Lower lobe of right lung (tissue), 2 donors: ENCODE data around the gene EDA. TPM values are rescaled to one million over a fixed set of nuclear protein-coding genes. Genes with fewer than 3 reads are reported as not detected.

Experiments
- ATAC-seq, 2 donors: fragments of 200-7000 bp; cut with Tn5 transposase; one replicate each; pipeline ENCODE4 v1.9.1; 2020 to 2022; ENCODE audit warnings: mild to moderate bottlenecking in 2 of 2, moderate library complexity in 2 of 2
- DNase-seq: peaks from one replicate; pipeline ENCODE4 v3.0.0-alpha.2; 2020
- H3K27ac ChIP-seq: fragments of 200-600 bp; one replicate; pipeline ENCODE4 v1.8.0; 2022
- H3K27me3 ChIP-seq: fragments of 200-600 bp; one replicate; pipeline ENCODE4 v1.8.0; 2022; ENCODE audit warnings: low read depth
- H3K36me3 ChIP-seq: fragments of 200-600 bp; one replicate; pipeline ENCODE4 v1.8.0; 2022; ENCODE audit warnings: mild to moderate bottlenecking
- H3K4me1 ChIP-seq: fragments of 200-600 bp; one replicate; pipeline ENCODE4 v1.8.0; 2022
- H3K4me3 ChIP-seq: fragments of 200-600 bp; one replicate; pipeline ENCODE4 v1.8.0; 2022; ENCODE audit warnings: mild to moderate bottlenecking
- H3K9me3 ChIP-seq: fragments of 200-600 bp; one replicate; pipeline ENCODE4 v1.8.0; 2022
- intact Hi-C: fragments of 100-400 bp; cut with DNase I; formaldehyde crosslinking; loops from one replicate; pipeline ENCODE4 v1.11.0; 2022
- total RNA-seq: library from RNA; stranded (reverse); fragmentation: NEBNext Ultra II Directional; extraction: Animal tissue kit (Norgen Biotek cat#: 25700); gene quantifications from one replicate; pipeline ENCODE4 v1.2.1, GENCODE V29; 2021
- TF ChIP-seq, protein P1 (sequence below): fragments of 200-600 bp; IDR thresholded peaks from one replicate; pipeline ENCODE4 v1.8.0; 2022; ENCODE audit warnings: antibody characterized with exemption, mild to moderate bottlenecking
- donor health status: DM: no; HTN: yes; CAD: no; lungs with severe emphysema.

EDA gene
- total RNA-seq, 1 donor from 2014 or later: 5.5 TPM

DNA sequence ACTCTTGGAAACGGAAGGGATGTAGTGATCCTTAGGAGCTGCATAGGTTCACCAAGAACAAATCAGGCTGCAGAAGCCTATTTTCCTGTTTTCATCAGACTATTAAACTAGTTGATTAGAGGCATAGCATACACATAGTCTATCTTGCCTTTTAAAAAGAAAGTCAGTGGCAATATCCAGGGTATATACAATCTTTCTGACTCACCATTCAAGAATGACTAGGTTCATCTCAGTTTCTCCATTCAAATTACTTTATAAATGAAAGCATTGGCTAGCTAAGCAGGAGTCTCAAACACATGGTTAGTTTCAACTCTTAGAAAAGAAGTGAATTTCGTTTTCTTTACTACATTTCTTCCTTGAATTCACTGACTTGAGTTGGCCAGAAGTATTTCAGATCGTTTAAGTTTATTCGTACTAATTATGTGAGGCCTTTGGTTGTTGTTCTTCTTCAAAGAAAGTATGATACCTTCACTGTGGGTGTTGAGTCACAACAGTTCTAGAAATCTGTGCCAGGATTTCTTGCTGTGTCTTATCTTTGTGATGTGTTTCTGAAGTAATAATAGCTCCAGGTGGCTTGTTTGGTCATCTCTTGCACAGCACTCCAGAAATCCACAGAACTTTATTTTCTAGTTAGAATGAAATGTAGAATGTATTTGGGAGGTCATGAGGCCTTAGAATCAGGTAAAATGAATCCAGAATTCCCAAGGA, 345.6 kb downstream of the EDA start:
- TF ChIP-seq, protein P1, sequence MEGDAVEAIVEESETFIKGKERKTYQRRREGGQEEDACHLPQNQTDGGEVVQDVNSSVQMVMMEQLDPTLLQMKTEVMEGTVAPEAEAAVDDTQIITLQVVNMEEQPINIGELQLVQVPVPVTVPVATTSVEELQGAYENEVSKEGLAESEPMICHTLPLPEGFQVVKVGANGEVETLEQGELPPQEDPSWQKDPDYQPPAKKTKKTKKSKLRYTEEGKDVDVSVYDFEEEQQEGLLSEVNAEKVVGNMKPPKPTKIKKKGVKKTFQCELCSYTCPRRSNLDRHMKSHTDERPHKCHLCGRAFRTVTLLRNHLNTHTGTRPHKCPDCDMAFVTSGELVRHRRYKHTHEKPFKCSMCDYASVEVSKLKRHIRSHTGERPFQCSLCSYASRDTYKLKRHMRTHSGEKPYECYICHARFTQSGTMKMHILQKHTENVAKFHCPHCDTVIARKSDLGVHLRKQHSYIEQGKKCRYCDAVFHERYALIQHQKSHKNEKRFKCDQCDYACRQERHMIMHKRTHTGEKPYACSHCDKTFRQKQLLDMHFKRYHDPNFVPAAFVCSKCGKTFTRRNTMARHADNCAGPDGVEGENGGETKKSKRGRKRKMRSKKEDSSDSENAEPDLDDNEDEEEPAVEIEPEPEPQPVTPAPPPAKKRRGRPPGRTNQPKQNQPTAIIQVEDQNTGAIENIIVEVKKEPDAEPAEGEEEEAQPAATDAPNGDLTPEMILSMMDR: no peak
- no peak overlapping the region for H3K4me3 ChIP-seq
- intact Hi-C loops: no loop called here
- H3K36me3 ChIP-seq: no peaks in the 10 kb centered on the region
- H3K9me3 ChIP-seq: no peaks in the 10 kb centered on the region
- DNase-seq (no peak), ATAC-seq (no peak)
- no peaks in the 10 kb centered on the region for H3K27me3 ChIP-seq
- H3K4me1 ChIP-seq: no peaks in the 10 kb centered on the region
- no peak overlapping the region for H3K27ac ChIP-seq

DNA sequence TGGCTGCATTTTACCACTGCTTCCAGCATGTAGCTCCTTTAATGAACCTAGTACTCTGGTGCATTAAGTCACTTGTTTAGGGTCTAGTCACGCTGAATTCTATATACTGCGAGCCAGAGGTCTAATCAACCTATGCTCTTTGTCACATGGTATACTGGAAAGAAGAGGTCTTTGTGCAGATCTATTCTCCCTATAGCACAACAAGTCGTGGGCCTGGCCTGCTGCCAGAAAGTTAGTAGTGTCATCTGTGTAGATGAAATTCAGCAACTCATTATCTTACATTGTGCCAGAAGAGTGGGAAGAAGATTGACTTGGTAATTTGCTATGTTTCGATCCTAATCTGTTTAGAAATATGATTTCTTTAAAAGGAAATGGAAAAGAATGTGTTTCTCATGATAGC, 353.0 kb downstream of the EDA start:
- ATAC-seq: no peak
- intact Hi-C loops: no loop called here
- H3K4me3 ChIP-seq: no peak overlapping the region
- H3K9me3 ChIP-seq: no peaks in the 10 kb centered on the region
- DNase-seq: no peak
- no peaks in the 10 kb centered on the region for H3K36me3 ChIP-seq
- TF ChIP-seq, protein P1: no peak
- no peaks in the 10 kb centered on the region for H3K4me1 ChIP-seq
- H3K27ac ChIP-seq: no peak overlapping the region
- no peaks in the 10 kb centered on the region for H3K27me3 ChIP-seq

GRCh38 chrX:69969460-69969859, 353.5 kb downstream of the EDA start:
- intact Hi-C loops: no loop called here
- H3K36me3 ChIP-seq: no peaks in the 10 kb centered on the region
- no peaks in the 10 kb centered on the region for H3K4me1 ChIP-seq
- H3K27ac ChIP-seq: no peak overlapping the region
- no peaks in the 10 kb centered on the region for H3K9me3 ChIP-seq
- TF ChIP-seq, protein P1: no peak
- no peak overlapping the region for H3K4me3 ChIP-seq
- no peaks in the 10 kb centered on the region for H3K27me3 ChIP-seq
- no peak for ATAC-seq
- no peak for DNase-seq

DNA sequence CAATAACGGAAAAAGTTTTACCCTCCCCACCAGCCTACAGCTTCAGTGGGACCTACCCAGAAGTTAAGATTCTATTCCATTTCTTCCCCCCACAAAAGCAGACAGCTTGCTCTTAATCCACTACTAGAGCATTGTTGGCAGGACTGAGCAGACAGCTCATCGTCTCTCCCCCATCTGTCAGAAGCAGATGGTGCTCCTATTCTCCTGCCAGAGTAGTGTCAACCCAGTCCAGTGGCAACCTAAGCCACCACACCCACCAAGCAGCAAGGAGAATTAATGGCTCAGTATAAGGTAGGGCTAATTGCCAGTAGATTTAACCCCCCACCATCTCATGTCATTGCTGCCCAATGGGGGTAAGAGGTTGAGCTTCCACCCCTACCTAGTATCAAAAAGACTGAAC, 371.8 kb downstream of the EDA start:
- Histone ChIP-seq H3K27me3 (no peaks in the 10 kb centered on the region), H3K36me3 (no peaks in the 10 kb centered on the region), H3K4me3 (no peak overlapping the region), H3K27ac (no peak overlapping the region), H3K4me1 (no peaks in the 10 kb centered on the region), H3K9me3 (no peaks in the 10 kb centered on the region)
- ATAC-seq (no peak), DNase-seq (no peak)
- TF ChIP-seq, protein P1: no peak
- intact Hi-C loops: no loop called here

DNA sequence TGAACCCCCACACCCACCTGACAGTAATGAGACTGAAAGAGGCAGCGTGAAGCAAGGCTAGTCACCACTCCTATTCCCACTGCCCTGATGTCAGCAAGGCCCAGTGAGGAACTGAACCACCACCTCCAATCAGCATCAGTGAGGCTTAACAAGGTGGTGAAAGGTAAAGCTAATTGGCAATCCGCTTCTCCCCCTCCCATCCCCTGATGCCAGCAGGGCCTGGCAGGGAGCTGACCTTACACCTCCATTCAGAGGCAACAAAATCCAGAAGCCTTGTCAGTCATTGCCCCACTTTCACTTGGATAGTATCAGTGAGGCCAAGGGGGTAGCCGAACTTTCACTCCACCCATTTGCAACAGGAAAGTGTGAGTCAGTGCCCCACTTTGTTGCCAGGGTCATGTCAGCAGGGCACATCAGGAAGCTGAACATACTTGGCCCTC, 373.1 kb downstream of the EDA start:
- Histone ChIP-seq H3K27me3 (no peaks in the 10 kb centered on the region), H3K27ac (no peak overlapping the region), H3K4me3 (no peak overlapping the region), H3K36me3 (no peaks in the 10 kb centered on the region), H3K9me3 (no peaks in the 10 kb centered on the region), H3K4me1 (no peaks in the 10 kb centered on the region)
- intact Hi-C loops: no loop called here
- no peak for ATAC-seq
- TF ChIP-seq, protein P1: no peak
- no peak for DNase-seq
